ENCODE results near the gene SYTL3.
"Not testable (repeated sequence)": the region's sequence is repeated elsewhere in the genome, so short reads cannot be mapped to it uniquely, and the experiment has no call there.

Gene SYTL3

DNA sequence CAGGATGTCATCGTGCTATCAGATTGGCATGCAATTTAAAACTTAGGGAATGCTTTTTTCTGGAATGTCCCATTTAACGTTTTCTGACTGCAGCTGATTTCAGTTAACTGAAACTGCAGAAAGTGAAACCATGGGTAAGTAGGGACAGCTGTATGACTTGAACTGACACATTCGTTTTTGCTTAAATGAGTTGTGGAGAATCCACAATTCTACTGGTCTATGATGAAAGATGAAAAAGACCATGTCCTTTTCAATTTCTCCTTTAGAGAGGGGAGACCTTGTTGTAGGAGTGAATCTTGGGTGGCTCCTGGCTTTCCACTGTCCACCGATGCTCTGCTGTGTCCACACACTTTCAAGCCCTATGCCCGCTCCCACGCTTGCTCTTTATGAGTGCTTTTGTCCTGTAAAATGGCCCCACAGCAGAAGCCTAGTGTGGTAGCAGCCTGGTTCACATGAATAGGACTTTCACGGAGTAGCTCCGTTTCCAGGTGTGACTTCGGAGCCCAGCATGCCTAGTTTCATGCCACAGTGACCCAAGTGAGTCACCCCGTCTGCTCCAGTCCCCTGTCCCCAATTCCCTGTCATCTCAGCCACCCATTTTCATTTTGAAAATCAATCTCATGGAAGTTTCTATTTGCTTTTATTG, 27.2 kb upstream of the SYTL3 start:
- no peak for DNase-seq

DNA sequence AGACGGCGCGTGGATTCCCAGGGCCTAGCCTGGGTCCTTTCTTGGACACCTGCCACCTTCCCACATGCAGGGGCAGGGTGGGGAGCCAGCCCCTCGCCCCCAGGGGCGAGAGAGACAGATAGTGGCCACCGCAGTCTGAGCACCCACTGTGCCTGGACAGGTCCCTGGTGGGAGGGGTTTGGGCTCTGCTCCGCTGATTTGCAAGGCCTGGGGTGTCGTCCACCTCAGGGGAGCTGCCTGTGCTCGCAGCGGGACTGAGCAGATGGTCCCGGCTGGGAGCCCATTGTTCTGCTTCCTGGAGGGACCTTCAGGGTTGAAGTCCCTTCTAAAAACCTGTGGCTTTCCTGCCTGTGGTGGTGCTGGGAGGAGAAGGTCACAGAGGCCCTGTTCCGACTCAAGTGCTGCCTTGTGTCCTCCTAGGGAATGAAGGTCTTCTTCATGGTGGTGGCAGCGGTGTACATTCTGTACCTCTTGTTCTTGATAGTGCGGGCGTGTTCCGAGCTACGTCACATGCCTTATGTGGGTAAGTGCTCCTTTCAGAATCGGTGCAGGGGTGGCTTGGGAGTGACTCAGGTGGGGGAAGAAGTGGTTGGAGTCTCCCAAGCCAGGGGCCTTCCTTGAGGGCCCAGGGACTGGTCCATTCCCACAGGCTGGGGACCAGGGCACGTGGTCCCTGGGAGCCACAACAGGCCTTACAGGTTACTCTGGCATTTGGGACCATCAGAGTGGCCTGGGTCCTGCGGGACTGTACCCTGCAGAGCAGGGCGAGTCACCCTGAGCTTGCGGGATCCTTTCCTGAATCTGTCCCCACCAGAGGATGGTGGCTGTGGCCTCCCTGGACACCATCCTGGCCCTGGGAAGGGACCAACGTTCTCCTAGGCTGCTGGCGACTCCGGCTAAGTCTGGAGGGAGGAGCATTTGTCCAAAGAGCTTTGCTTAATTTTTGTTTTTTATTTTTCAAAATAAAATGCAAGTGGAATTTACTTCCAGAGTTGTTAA, 24.9 kb upstream of the SYTL3 start:
- DNase-seq: no peak

GRCh38 chr6:158625881-158626305, 24.0 kb upstream of the SYTL3 start:
- DNase-seq: no peak

- DNase-seq: no peak
Measured at GRCh38 chr6:158626360-158627167, 23.3 kb upstream of the SYTL3 start.

DNA sequence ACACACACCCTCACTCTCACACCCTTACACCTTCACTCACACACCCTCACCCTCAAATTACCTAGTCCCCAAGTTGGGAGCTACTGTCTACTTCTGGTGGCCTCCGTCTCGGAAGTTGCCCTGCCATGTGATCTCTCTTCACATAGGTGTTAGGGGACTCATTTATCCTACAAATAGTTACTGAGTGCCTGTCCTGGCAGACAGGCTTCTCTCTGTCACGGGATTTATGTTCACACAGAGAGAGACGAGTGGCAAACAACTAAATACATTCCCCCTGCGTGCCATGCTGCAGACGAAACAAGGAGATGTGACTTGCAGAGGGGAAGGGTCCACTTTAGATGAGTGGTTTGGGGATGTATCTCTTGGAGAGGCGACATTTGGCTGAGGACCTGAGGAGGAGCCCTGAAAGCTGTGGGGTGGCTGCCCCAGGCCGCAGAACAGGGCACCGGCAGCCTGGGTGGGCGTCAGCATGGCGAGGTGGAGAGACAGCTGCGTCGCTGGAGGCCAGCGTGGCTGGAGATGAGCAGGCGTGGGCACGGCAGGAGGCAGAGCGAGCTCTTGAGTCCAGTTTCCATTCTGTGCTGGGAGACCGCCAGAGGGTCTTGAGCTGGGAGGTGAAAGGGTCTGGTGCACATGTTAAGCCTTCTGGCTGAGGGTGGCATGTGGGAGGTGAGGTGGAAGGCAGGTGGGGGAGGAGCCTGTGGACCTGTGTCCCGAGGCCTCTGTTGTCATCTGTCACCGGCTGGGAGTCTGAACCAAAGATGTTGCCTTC, 22.5 kb upstream of the SYTL3 start:
- no peak for DNase-seq

GRCh38 chr6:158627940-158628211, 22.0 kb upstream of the SYTL3 start:
- DNase-seq: no peak

- DNase-seq: no peak
Measured at GRCh38 chr6:158628542-158628941, 21.3 kb upstream of the SYTL3 start.

DNA sequence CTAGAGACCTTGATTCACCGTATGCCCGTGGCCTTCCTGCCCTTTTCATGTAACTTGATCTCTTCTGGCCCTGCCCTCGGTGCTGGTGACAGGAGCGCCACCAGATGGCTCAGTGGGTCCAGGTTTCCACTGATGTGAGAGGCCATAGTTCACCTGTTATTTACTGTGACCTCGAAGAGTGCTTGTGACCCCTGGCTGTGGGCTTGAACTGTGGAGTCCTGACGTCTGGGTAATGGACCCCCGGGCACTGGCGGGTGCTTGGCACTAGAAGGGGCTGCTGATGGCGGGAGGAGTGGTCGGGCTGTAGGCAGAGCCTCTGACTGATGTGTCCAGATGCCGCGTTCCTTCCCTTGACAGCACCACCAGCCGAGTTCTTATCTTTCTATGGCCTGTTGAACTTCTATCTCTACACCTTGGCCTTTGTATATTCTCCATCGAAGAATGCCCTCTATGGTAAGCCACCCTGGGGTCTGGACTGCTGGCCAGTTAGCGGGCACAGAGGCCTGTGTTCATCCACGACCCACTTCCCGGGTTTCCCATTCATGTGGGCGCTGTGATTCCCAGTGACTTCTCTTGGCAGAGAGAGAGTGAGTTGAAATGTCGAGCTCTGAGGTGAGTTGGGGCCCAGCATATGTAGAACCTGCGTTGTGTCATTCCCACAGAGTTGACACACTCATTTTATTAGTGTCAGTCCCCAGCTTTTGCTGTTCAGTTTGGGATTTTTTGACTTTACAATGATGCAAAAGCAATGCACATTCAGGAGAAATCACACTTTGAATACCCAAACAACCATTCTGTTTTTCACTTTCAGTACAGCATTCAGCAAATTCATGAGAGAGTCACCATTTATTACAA, 20.3 kb upstream of the SYTL3 start:
- no peak for DNase-seq

DNA sequence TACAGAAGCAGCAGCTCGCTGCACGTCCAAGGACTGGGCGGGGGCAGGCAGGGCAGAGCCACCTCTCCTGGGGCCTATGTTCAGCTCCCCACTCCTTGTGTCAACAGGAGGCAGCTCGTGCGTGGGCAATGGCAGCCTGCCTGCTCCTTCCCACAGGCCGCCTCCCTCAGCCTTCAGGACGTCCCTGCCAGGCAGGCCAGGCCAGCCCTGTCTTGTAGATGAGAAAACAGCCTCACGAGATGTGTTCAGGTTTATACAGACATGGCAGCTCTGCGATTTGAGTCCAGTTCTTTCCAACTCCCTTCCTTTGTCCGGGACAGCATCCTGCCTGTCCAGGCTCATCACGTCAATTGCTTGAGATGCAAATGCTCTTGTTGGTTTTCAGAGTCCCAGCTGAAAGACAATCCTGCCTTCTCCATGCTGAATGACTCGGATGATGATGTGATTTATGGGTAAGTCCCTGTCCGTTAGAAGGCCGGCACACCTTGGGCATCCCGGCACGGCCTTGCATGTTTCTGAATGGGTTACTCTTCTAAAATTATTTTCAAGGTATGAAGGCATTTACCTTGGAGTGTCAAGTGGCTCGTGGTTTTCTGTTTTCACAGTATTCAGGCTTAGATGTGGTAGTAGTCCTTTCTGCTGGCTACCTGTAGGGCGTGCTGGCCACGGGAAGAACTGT, 18.8 kb upstream of the SYTL3 start:
- no peak for DNase-seq

GRCh38 chr6:158631678-158632537, 17.9 kb upstream of the SYTL3 start:
- peak; percentile 94 for DNase-seq

DNA sequence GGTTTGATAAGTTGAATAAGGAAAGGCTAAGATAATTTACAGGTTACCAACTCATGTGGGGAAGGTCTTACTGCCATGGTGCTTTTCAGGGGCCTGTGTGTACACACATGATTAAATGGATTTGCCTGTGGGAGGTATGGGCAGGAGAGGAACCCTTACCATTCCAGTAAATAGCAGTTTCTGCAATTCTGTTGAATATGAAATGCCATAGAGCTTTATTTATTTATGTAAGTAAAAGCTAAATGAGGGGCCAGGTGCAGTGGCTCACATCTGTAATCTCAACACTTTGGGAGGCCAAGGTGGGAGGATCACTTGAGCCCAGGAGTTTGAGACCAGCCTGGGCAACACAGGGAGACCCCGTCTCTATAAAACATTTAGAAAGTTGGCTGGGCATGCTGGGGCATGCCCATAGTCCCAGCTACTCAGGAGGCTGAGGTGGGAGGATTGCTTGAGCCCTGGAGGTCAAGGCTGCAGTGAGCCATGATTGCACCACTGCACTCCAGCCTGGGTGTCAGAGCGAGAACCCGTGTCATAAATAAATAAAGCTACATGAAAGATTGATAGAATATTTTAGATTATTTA, 17.2 kb upstream of the SYTL3 start:
- not testable (repeated sequence) for DNase-seq

- DNase-seq: no peak
Measured at GRCh38 chr6:158633127-158633526, 16.7 kb upstream of the SYTL3 start.

DNA sequence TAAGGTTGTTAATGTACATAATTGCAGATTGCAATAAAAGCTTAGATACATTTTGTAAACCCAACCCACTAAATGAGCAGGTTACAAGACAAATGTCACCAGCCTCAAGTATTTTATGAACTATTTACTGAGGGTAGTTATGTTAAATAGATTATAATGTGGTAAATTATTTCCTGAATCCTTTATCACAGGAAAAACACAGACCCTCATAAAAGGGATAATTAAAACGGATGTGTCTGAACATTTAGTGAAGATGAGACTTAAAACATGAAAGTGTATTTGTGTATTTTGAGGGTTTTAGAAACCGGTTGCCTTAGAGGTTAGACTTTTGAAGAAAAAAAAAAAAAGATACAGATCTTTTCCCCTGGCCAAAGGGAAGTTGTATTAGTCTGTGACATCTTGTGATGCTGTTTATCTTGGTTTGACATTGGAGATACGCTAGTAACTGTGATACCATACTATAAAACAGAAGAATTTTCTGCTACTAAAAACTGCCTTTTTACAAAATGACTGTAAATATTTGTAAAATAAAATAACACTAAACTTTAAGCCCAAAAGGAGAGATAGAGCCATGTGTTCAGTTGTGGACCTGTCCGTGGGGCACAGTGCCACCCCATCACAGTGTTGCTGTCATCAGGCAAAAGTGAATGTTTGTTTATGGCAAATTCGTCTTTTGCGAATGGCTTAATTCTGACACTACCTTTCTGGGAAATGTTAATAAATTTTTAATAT, 15.0 kb upstream of the SYTL3 start:
- DNase-seq: no peak

GRCh38 chr6:158635427-158636073, 14.3 kb upstream of the SYTL3 start:
- no peak for DNase-seq

- no peak for DNase-seq
Measured at GRCh38 chr6:158636778-158637177, 13.1 kb upstream of the SYTL3 start.

DNA sequence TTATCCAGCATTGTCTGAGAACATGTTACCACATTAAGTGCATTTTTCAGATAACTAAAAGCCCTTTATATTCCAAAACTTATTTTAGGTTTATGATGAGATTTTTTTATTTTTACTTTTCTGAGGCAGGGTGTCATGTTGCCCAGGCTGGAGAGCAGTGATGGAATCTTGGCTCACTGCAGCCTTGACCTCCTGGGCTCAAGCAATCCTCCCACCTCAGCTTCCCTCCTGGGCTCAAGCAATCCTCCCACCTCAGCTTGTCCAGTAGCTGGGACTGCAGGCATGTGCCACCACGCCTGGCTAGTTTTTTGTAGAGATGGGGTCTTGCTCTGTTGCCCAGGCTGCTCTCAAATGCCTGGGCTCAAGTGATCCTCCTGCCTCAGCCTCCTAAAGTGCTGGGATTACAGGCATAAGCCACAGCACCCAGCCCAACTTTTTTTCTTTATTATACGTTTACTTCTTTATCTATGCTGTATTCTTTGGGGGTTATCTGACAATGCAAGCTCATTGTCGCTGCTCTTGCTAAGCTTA, 11.5 kb upstream of the SYTL3 start:
- peak; percentile 49 for DNase-seq

GRCh38 chr6:158639056-158639455, 10.8 kb upstream of the SYTL3 start:
- no peak for DNase-seq

- no peak for DNase-seq
Measured at GRCh38 chr6:158640519-158640918, 9.3 kb upstream of the SYTL3 start.

Measured in NCI-H226 (cell line).